Peyer's patch (tissue), 4 donors: Measurements from ENCODE around the gene DNAJC10. TPM values are rescaled to one million over a fixed set of nuclear protein-coding genes. Genes with fewer than 3 reads are reported as not detected.

Experiments used
- DNase-seq, 3 donors: peaks; one replicate each; pipeline ENCODE4 v3.0.0-alpha.2; 2017 to 2019
- H3K27ac ChIP-seq, 4 donors: fragments of 200-600 bp; sonication (generic); one replicate each; pipeline ENCODE4 v1.5.1; 2016 to 2019
- H3K27me3 ChIP-seq, 2 donors: fragments of 200-600 bp; sonication (generic); one replicate each; pipeline ENCODE4 v1.5.1; 2019
- H3K36me3 ChIP-seq, 3 donors: fragments of 200-600 bp; sonication (generic); one replicate each; pipeline ENCODE4 v1.5.1; 2016 to 2019
- H3K4me1 ChIP-seq, 4 donors: fragments of 200-600 bp; sonication (generic); one replicate each; pipeline ENCODE4 v1.5.1; 2016 to 2019
- H3K4me3 ChIP-seq, 4 donors: fragments of 200-600 bp; sonication (generic); 1 replicate in 3 of 4; 2 replicates in 1 of 4; pipeline ENCODE4 v1.5.1; 2016 to 2019; ENCODE audit warnings: mild to moderate bottlenecking in 1 of 4
- H3K9me3 ChIP-seq, 4 donors: fragments of 200-600 bp; sonication (generic); one replicate each; pipeline ENCODE4 v1.5.1; 2016 to 2019; ENCODE audit warnings: mild to moderate bottlenecking in 1 of 4
- POLR2A ChIP-seq, 2 donors: fragments of 450-650 bp; IDR thresholded peaks; one replicate each; pipeline ENCODE4 v1.5.1; 2017; ENCODE audit warnings: antibody characterized with exemption in 2 of 2, mild to moderate bottlenecking in 2 of 2, moderate library complexity in 2 of 2
- total RNA-seq, 4 donors: library from RNA; depleted of rRNA; stranded (reverse); fragments of >200 nt; gene quantifications; one replicate each; pipeline ENCODE4 v1.1.0, GENCODE V29; 2016
- TF ChIP-seq, protein P1 (sequence below), 6 experiments: fragments of 450-650 bp in 4 of 6; fragments of 200-600 bp in 2 of 6; sonication (generic) in 1 of 6; IDR thresholded peaks; one replicate each; pipeline ENCODE4 v1.5.1; 2017 to 2019; ENCODE audit warnings: antibody characterized with exemption in 6 of 6, mild to moderate bottlenecking in 3 of 6, moderate library complexity in 1 of 6

DNAJC10 gene
- total RNA-seq, 4 donors from 2014 or later = 22.9 to 58.6 (median 33.4) TPM

DNA sequence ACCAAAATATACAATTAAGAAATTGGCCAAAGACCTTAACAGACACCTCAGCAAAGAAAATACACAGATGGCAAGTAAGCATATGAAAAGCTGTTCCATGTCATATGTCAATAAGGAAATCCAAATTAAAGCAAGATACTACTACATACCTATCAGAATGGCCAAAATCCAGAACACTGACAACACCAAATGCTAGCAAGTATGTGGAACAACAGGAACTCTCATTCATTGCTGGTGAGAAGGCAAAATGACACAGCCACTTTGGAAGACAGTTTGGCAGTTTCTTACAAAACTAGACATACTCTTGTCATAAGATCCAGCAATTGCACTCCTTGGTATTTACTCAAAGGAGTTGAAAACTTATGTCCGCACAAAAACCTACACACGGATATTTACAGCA lies 20.3 kb upstream of the DNAJC10 start:
- TF ChIP-seq, protein P1, sequence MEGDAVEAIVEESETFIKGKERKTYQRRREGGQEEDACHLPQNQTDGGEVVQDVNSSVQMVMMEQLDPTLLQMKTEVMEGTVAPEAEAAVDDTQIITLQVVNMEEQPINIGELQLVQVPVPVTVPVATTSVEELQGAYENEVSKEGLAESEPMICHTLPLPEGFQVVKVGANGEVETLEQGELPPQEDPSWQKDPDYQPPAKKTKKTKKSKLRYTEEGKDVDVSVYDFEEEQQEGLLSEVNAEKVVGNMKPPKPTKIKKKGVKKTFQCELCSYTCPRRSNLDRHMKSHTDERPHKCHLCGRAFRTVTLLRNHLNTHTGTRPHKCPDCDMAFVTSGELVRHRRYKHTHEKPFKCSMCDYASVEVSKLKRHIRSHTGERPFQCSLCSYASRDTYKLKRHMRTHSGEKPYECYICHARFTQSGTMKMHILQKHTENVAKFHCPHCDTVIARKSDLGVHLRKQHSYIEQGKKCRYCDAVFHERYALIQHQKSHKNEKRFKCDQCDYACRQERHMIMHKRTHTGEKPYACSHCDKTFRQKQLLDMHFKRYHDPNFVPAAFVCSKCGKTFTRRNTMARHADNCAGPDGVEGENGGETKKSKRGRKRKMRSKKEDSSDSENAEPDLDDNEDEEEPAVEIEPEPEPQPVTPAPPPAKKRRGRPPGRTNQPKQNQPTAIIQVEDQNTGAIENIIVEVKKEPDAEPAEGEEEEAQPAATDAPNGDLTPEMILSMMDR (IDR thresholded peaks at IDR 0.05) = no peak
- TF ChIP-seq POLR2A (IDR thresholded peaks at IDR 0.05) = no peak
- H3K27ac ChIP-seq = no peak overlapping the region
- no peaks in the 10 kb centered on the region for H3K27me3 ChIP-seq
- H3K4me3 ChIP-seq = no peak overlapping the region
- no peaks in the 10 kb centered on the region for H3K9me3 ChIP-seq
- no peak for DNase-seq
- H3K36me3 ChIP-seq = no peaks in the 10 kb centered on the region
- H3K4me1 ChIP-seq = no peaks in the 10 kb centered on the region

DNA sequence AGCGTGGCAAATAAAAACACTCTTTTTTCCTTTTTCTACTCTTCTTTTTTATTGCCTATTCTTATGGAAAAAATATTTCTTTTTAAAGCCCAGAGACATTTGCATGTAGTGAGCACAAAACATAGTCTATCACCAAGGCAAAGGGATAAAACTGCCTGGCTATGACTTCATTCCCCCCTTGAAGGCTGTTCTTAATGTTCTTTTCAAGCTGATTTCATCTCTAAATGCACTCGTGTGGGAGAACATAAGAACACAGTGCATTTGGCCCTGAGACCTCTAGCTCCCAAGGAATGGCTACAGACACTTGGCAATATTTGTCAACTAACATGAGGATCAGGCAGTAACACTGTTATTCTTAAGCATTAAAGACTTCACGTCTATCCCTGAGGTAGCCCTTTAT lies 17.4 kb upstream of the DNAJC10 start:
- no peaks in the 10 kb centered on the region for H3K9me3 ChIP-seq
- no peaks in the 10 kb centered on the region for H3K4me1 ChIP-seq
- no peak overlapping the region for H3K4me3 ChIP-seq
- no peak for TF ChIP-seq POLR2A (IDR thresholded peaks at IDR 0.05)
- TF ChIP-seq, protein P1 (IDR thresholded peaks at IDR 0.05) = no peak
- no peaks in the 10 kb centered on the region for H3K27me3 ChIP-seq
- no peak overlapping the region for H3K27ac ChIP-seq
- DNase-seq = no peak
- H3K36me3 ChIP-seq = no peaks in the 10 kb centered on the region

DNA sequence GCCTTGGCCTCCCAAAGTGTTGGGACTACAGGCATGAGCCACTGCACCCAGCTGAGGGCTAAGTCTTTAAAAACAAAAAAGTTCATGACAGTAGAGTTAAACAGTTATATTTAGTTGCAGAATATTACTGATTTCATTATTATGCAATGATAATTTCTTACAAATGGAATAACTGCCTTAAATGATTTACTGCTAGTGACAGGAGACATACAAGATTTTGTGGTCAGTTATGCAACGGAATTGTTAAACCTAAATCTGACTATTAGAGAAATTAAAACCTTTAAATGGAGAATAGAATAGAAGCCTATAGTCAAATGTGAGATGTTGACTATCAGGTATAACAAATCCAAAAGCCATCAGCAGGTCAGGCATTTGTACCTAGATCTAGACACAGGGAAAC lies 10.3 kb upstream of the DNAJC10 start:
- Histone ChIP-seq H3K36me3 (no peaks in the 10 kb centered on the region), H3K4me1 (no peaks in the 10 kb centered on the region), H3K27me3 (no peaks in the 10 kb centered on the region), H3K4me3 (no peak overlapping the region), H3K27ac (no peak overlapping the region), H3K9me3 (no peaks in the 10 kb centered on the region)
- DNase-seq = no peak
- TF ChIP-seq POLR2A (IDR thresholded peaks at IDR 0.05) = no peak
- TF ChIP-seq, protein P1 (IDR thresholded peaks at IDR 0.05) = no peak

DNA sequence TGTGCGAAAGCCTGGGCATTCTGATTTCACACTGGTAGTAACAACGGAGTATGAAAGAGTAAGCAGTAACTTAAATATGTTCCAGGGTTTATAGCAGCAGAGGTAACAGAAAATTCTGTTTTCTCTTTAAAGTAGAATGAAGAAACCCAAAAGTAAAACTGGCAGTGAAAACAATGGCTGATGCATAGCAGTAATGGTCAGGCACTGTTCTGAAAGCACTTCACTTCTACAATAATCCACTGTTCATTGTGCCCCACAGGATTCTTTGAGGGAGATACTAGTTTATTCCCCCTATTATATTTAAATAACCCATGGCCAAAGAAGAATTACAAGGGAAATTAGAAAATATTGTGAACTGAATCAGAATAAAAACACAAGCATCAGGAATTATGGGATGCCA lies 9.3 kb upstream of the DNAJC10 start:
- DNase-seq = no peak
- no peaks in the 10 kb centered on the region for H3K27me3 ChIP-seq
- H3K4me3 ChIP-seq = no peak overlapping the region
- TF ChIP-seq POLR2A (IDR thresholded peaks at IDR 0.05) = no peak
- TF ChIP-seq, protein P1 (IDR thresholded peaks at IDR 0.05) = no peak
- H3K9me3 ChIP-seq = no peaks in the 10 kb centered on the region
- no peaks in the 10 kb centered on the region for H3K4me1 ChIP-seq
- H3K36me3 ChIP-seq = no peaks in the 10 kb centered on the region
- no peak overlapping the region for H3K27ac ChIP-seq

DNA sequence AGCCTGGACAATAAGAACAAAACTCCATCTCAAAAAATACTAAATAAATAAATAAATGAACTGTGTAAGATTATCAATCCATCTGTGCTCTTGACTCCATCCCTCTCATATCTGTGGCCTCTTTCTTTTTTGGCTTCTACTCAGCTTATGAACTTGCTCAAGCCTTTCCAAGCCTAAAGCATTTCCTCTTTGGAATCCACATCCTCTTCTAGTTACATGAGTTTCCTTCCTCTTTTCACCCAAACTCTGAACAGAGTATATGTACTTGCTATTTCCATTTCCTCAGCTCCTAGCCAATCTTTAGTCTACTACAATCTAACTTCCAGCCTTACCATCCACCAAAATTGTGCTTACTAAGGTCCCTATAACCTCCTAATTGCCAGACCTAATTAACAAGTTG lies 2.5 kb upstream of the DNAJC10 start:
- H3K36me3 ChIP-seq = no peaks in the 10 kb centered on the region
- no peak overlapping the region for H3K27ac ChIP-seq
- H3K27me3 ChIP-seq = no peaks in the 10 kb centered on the region
- no peak overlapping the region for H3K4me3 ChIP-seq
- TF ChIP-seq, protein P1 (IDR thresholded peaks at IDR 0.05) = no peak
- no peak for DNase-seq
- H3K9me3 ChIP-seq = no peaks in the 10 kb centered on the region
- peaks cover 0 to 19% (median 2%) of the 10 kb centered on the region in 4 donors for H3K4me1 ChIP-seq
